OCI-LY3 (cell line): Measurements from ENCODE around the gene NBPF14.
"Not testable (repeated sequence)": the region's sequence is repeated elsewhere in the genome, so short reads cannot be mapped to it uniquely, and the experiment has no call there.

ENCODE experiments used
- EZH2phosphoT487 ChIP-seq: fragments of 200-600 bp; shearing (Covaris generic); IDR thresholded peaks from 2 replicates; pipeline ENCODE4 v1.6.1; 2018; ENCODE audit warnings: antibody characterized with exemption, mixed run types, low read depth
- TF ChIP-seq, protein P1 (sequence below): fragments of 200-600, 300-600 bp; sonication (generic); IDR thresholded peaks from 2 replicates; pipeline ENCODE4 v1.5.1; 2014; ENCODE audit warnings: antibody characterized with exemption, low read length, low read depth

DNA sequence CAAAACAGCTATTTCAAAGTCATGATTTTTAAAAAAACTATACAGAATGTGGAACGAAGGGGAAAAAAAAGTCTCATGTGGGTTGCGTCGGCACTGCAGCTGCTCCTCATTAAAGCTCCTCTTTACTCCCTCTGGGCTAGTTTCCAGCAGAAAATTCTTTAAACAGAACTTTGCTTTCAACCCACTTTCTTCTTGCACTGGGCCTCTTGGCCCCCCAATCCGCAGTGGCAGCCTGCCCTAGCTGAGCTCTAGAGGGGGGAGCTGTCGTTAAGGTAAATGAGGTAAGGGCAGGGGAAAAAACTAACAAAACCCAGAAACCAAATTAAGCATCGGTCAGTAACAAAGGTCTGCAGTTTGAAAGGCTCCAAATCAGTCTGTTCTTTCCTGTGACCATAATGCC is 29.6 kb upstream of the NBPF14 start:
- not testable (repeated sequence) for TF ChIP-seq EZH2phosphoT487
- TF ChIP-seq, protein P1, sequence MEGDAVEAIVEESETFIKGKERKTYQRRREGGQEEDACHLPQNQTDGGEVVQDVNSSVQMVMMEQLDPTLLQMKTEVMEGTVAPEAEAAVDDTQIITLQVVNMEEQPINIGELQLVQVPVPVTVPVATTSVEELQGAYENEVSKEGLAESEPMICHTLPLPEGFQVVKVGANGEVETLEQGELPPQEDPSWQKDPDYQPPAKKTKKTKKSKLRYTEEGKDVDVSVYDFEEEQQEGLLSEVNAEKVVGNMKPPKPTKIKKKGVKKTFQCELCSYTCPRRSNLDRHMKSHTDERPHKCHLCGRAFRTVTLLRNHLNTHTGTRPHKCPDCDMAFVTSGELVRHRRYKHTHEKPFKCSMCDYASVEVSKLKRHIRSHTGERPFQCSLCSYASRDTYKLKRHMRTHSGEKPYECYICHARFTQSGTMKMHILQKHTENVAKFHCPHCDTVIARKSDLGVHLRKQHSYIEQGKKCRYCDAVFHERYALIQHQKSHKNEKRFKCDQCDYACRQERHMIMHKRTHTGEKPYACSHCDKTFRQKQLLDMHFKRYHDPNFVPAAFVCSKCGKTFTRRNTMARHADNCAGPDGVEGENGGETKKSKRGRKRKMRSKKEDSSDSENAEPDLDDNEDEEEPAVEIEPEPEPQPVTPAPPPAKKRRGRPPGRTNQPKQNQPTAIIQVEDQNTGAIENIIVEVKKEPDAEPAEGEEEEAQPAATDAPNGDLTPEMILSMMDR: not testable (repeated sequence)
